ENCODE results near the gene IL15RA. TPM values are rescaled to one million over a fixed set of nuclear protein-coding genes. Genes with fewer than 3 reads are reported as not detected.

The IL15RA gene
- total RNA-seq, 4 donors from 2014 or later = 9.0 to 18.6 (median 12.6) TPM

GRCh38 chr10:5918763-5919162 lies 58.6 kb downstream of the IL15RA start:
- DNase-seq (ENCODE audit: low spot score in 2 of 2) = no peak
- 96 to 97% methylated on average over 4 of the region's 4 CpGs for WGBS, 2 donors
- no peaks in the 10 kb centered on the region for H3K9me3 ChIP-seq
- H3K27me3 ChIP-seq = no peaks in the 10 kb centered on the region
- H3K4me1 ChIP-seq = no peaks in the 10 kb centered on the region
- no peak for TF ChIP-seq CTCF (IDR thresholded peaks at IDR 0.05)
- TF ChIP-seq EP300 (IDR thresholded peaks at IDR 0.05) = no peak
- no peak for TF ChIP-seq POLR2A (IDR thresholded peaks at IDR 0.05)
- H3K36me3 ChIP-seq = peaks cover 4 to 99% (median 39%) of the 10 kb centered on the region in 3 donors
- no peak overlapping the region for H3K4me3 ChIP-seq
- no peak overlapping the region for H3K27ac ChIP-seq

DNA sequence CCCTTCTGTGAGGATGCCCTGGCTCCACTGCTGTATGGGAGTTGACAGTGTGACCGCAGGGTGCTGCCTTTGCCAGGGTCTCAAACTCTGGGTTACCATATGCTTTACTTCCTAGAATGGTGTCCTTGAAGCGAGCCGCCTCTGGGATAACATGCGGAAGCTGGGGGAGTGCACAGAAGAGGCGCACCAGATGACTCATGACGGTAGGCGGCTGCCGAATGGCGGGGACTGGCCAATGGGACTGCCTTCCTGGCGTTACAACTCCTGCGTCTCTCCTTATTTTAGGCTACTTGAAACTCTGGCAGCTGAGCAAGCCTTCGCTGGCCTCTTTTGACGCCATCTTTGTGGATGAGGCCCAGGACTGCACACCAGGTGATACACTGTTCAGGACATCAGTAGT lies 60.0 kb downstream of the IL15RA start:
- no peak for DNase-seq (ENCODE audit: low spot score in 2 of 2)
- 97 to 99% methylated on average over 13 of the region's 13 CpGs for WGBS, 2 donors
- peaks cover 4 to 99% (median 37%) of the 10 kb centered on the region in 3 donors for H3K36me3 ChIP-seq
- no peaks in the 10 kb centered on the region for H3K9me3 ChIP-seq
- H3K4me3 ChIP-seq = no peak overlapping the region
- no peak overlapping the region for H3K27ac ChIP-seq
- H3K27me3 ChIP-seq = no peaks in the 10 kb centered on the region
- TF ChIP-seq POLR2A (IDR thresholded peaks at IDR 0.05) (no peak), EP300 (IDR thresholded peaks at IDR 0.05) (no peak), CTCF (IDR thresholded peaks at IDR 0.05) (no peak)
- no peaks in the 10 kb centered on the region for H3K4me1 ChIP-seq

- Histone ChIP-seq H3K9me3 (no peaks in the 10 kb centered on the region), H3K4me1 (no peaks in the 10 kb centered on the region), H3K4me3 (no peak overlapping the region), H3K27me3 (no peaks in the 10 kb centered on the region), H3K27ac (no peak overlapping the region), H3K36me3 (peaks cover under 1 to 99% (median 36%) of the 10 kb centered on the region in 3 donors)
- no peak for DNase-seq (ENCODE audit: low spot score in 2 of 2)
- TF ChIP-seq EP300 (IDR thresholded peaks at IDR 0.05) (no peak), POLR2A (IDR thresholded peaks at IDR 0.05) (no peak), CTCF (IDR thresholded peaks at IDR 0.05) (no peak)
- 96 to 98% methylated on average over 14 of the region's 14 CpGs for WGBS, 2 donors
Measured at GRCh38 chr10:5915451-5915850, 61.9 kb downstream of the IL15RA start.

DNA sequence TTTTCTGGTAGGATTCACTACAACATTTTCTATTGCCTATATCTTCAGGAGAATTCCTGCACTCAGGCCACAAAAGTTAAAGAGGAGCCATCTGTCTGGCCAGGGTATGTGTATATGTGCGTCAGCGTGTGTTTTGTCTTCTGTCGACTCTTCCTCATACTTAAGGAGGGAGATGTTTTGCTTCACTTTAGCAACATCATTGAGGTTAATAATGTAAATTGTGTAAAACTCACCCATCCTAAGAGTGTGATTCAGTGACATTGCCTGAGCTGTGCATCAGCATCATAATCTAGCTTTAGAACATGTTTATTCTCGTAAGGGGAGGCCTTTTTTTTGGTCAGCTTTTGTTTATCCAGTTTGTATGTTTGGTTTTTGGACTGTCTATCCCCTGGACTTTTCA lies 63.6 kb downstream of the IL15RA start:
- Histone ChIP-seq H3K9me3 (no peaks in the 10 kb centered on the region), H3K27me3 (no peaks in the 10 kb centered on the region), H3K36me3 (peaks cover 0 to 100% (median 50%) of the 10 kb centered on the region in 3 donors), H3K4me3 (no peak overlapping the region), H3K4me1 (no peaks in the 10 kb centered on the region), H3K27ac (no peak overlapping the region)
- 93 to 94% methylated on average over 4 of the region's 4 CpGs for WGBS, 2 donors
- no peak for TF ChIP-seq POLR2A (IDR thresholded peaks at IDR 0.05)
- no peak for TF ChIP-seq CTCF (IDR thresholded peaks at IDR 0.05)
- TF ChIP-seq EP300 (IDR thresholded peaks at IDR 0.05) = no peak
- DNase-seq (ENCODE audit: low spot score in 2 of 2) = no peak

DNA sequence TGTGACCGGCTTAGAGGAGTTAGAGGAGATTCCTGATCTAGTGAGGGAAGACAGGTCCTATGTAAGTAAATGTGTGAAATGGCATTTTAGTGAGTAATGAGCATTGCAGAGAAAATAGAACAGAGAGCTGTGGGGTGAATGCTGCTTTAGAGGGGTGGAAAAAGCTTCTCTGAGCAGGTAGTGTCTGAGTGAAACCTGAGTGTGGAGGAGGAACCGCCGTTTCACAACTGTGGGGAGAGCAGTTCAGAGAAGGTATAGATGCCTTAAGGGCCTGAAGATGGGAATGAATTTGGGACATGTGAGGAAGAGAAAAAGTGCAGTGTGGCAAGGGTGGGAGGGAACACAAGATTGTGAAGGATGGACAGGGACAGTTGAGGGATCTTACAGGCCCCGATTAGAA lies 65.7 kb downstream of the IL15RA start:
- Histone ChIP-seq H3K27ac (no peak overlapping the region), H3K27me3 (no peaks in the 10 kb centered on the region), H3K9me3 (no peaks in the 10 kb centered on the region), H3K4me3 (no peak overlapping the region), H3K4me1 (no peaks in the 10 kb centered on the region), H3K36me3 (peaks cover 0 to 96% (median 35%) of the 10 kb centered on the region in 3 donors)
- no peak for DNase-seq (ENCODE audit: low spot score in 2 of 2)
- 94 to 99% methylated on average over 4 of the region's 4 CpGs for WGBS, 2 donors
- TF ChIP-seq CTCF (IDR thresholded peaks at IDR 0.05) (no peak), POLR2A (IDR thresholded peaks at IDR 0.05) (no peak), EP300 (IDR thresholded peaks at IDR 0.05) (no peak)
